ENCODE data around the gene KRTAP10-5.
"Not testable (repeated sequence)": the region's sequence is repeated elsewhere in the genome, so short reads cannot be mapped to it uniquely, and the experiment has no call there.

KRTAP10-5 gene

DNA sequence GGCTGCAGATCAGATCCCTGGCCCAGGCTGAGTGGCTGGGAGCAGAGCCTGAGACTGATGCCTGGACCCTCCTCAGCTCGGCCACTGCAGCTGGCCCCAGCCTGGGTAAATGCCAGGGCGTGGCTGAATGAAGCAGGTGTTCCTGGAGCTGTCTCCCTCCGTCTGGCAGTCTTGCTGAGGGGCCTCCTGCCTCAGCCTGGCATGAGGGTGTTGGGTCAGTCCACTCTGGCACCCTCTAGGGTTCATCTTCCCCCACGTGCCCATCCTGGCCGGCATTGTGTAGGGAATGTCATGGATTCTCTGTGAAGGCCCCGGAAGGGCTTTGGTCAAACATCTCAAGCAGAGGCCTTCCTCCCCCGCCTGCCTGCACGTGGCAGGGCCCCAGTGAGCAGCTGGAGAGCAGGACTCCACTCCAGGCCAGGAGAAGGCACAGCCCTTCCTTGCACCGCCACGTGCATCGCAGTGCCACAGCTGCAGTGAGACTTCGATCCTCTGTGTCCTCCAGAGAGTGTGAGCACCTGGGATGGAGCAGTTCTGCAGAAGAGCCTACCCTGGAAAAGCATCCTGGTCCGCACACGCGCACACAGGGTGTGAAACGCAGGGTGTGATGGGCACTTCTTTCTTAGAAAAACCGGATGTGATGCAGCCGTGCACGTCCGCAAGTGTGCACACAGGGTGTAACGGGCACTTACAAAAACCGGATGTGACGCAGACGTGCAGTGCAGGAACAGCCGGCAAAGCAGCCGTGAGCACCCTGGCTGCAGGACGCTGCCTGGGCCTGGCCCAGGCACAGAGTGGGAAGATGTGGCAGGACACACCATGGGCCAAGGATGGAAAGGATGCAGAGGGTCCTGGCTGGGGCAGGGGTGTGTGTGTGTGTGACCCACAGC is 11.5 kb downstream of the KRTAP10-5 start:
- DNase-seq = no peak

DNA sequence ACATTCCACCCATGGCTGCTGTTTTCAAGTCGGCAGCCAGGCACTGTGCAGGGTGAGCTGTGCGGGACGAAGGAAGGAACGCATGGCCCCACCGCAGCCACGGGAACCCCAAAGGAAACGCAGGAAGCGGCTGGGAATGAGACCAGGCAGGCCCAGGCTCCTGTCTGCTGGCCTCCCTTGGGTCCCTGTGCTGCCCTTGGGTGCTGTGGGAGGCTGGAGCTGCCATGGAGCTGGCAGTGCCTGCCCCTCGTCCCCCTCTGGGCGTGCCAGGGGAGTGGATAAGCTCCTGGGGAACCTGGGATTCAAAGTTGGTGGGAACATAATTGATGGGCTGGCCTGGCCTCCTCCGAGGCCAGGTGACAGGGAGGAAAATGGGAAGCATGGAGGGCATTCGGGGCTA is 12.1 kb downstream of the KRTAP10-5 start:
- no peak for DNase-seq

DNA sequence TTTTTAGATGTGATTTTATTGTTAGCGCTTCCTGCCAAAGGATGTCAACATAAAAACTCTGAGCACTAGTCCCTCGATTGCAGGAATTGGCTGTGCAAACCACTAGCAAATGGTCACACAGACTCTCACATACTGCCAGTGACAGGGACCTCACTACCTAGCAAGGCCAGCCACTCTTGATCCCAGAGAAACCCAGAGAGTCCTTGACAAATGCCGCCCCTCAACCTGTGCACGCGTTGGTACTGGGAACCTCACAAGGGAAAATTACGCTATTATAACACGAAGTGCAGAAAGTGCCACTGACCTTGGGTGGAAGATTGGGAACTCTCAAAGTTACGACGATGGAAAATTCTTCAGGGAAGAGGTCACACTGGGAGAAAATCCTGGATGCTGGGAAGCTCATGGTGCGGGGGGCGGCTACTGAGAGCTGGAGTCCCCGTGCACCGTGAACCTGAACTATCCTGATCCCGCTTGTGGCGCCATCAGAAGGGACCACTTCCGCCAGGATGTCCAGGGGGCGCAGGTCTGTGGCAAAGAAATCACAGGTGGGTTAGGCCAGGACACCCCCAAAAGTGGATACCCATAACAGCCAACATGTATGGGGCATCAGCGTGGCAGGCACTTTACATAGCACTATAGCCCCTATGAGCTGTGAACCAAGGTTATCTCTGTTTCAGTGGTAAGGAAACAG is 12.8 kb downstream of the KRTAP10-5 start:
- no peak for DNase-seq

DNA sequence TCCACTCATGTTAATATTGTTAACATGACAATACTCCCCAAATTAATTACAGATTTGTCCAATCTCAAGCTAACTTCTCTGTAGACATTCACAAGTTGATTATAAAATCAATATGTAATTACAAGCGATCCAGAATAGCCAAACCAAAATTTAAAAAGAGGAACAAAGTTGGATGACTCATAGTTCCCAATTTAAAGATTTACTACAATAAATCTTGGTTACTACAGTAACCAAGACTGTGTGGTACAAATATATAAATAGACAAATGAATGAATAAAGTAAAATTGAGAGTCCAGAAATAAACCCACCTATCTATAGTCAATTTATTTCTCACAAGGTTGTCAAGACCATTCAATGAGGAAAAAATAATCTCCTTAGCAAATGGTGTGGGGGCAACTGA is 14.0 kb downstream of the KRTAP10-5 start:
- DNase-seq = no peak

DNA sequence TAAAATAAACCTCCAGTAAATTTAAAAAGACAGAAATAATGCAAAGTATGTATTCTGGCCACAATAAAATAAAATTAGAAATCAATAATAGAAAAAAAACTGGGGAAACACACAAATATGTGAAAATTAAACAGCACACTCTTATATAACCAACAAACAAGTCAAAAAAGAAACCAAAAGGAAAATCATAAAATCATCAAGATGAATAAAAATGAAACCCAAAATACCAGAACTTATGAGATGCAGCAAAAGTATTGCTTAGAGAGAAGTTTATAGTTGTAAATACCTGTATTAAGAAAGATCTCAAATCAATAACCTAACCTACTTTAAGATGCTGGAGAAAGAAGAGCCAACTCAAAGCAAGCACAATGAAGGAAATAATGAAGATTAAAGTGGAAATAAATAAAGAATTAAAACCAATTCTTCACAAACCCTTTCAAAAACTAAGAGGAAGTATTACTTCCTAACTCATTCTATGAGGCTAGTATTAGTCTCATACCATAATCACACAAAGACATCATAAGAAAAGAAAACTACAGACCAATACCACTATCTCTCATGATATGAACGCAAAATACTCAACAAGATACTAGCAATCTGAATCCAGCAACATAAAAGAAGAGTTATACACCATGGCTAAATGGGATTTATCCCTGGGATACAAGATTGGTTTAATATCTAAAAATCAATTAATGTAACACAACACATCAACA is 15.4 kb downstream of the KRTAP10-5 start:
- DNase-seq = no peak

DNA sequence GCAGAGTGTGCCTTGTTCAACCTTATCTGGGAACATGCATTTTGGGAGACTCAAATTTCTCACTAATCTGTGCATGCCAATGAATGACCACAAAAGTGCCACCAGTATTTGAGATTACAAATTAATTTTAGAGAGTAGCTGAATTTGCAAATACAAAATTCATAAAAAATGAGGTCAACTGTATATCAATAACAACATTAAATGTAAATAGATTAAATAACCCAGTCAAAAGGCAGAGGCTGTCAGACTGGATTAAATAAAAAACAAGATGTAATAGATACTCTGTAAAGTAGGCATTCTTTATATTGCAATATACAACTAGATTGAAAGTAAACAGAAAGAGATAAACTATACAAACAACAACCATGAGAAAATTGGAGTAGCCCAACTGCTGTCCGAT is 16.3 kb downstream of the KRTAP10-5 start:
- DNase-seq = no peak

DNA sequence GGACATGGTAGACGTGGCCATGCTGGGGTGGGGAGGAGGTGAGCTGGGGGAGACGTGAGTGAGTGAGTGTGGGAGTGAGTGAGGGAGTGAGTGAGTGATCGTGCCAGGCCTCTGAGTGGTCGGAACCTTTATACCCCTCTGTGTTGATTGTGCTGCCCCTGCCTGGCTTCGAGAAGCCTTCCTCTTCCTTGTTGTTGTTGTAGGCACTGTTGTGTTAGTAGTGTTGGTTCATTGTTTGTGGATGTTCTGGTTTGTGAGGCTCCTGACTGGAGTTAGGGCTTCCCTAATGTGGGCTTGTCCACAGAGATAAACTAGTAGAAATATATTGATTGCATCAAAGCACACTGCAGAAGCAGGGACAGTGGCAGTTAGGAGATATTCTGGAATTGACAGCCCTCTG is 21.7 kb downstream of the KRTAP10-5 start, which contains the start of gene KRTAP10-3:
TSS of gene KRTAP10-3 (minus strand) at position 101 of the 400 bp plus-strand sequence. CDS start at position 21, 80 bp downstream.
- no peak for DNase-seq

DNA sequence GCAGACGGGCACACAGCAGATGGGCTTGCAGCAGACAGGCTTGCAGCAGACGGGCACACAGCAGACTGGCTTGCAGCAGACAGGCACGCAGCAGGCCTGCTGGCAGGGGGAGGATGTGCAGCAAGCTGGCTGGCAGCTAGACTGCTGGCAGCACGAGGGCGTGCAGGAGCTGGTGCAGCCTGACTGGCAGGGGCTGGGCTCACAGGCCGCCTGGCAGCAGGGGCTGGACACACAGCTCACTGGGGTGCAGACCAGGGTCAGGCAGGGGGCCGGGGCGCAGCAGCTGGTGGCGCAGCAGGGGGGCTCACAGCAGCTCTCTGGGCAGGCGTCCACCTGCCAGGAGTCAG is 22.1 kb downstream of the KRTAP10-5 start:
- not testable (repeated sequence) for DNase-seq

DNA sequence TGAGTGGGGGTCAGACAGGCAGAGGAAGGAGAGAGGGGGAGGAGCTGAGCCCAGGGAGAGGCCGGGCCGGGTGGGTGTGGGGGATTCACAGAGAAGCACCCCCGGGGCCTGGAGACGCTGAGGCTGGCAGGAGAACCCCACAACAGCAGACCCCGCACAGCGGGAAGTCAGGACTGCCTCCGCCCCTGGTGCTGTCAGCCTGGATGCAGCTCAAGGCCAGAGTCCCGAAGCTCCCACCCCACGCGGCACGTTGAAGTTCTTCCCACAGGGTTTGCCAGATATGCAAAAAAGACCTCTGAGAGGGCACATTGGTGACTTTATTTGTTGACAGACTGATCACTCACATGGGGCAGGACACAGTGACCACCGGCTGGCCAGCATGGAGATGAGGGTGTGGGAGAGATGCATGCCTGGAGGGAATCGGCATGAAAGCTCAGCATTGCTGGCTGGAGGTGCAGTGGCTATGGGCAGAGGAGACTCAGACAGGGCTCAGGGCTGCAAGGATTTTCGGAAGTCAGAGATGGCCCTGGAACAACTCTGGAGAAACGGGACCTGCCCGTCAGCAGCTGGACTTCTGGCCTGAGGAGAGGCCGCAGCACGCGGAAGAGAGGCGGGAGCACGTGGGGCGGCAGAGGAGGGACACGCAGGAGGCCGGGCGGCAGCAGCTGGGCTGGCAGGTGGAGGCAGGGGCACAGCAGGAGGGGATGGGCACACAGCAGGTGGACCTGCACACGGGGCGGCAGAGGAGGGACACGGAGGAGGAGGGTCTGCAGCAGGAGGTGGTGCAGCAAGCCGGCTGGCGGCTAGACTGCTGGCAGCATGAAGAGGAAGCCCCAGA is 22.7 kb downstream of the KRTAP10-5 start:
- DNase-seq = no peak

DNA sequence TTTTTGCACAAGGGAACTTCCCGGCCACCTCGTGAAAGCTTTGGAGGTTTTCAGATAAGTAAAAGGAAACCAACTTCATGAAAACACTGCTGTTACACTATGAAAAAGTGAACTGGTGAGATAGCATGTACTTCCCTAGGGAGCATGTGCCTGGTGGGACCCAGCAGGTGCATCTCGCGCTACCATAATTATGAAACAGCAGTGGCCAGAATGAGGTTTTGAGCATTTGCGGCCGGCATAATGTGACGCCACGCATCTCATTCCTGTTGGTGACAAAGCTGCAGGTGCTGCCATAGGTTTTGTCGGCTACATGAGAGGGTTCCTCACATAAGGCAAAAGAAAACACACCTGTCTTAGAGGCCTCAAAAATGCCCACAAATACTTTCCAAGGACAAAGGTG is 23.5 kb downstream of the KRTAP10-5 start:
- no peak for DNase-seq

DNA sequence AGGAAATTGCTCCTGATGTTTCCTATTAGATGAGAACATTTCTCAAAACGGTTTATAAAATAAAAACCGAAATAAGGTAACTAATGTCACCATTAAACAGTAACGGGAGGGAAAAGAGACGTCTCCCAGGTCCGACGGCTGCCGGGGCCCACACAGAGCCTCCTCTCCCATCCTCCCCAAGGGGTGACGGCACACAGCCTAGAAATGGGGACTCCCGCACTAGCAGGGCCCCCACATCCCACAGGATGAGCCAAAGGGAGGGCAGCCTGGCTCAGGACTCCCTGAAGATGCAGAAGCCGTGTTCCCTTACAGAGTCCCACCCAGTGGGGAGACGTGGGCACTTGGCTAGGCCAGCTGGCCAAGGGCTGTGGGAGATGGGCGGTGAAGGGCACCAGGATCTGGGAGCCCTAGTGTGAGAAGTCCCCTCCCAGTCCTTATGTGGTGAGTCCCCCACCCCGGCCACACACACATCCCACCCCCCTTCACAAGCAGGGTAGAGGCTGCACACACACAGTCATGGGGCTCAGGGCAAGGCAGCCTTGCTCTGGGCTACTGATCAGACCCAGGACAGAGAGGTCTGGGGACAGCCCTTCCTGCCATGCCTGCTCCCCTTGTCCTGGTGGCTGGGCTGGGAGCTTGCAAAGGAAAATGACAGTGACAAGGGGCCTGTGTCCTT is 25.1 kb downstream of the KRTAP10-5 start:
- no peak for DNase-seq

DNA sequence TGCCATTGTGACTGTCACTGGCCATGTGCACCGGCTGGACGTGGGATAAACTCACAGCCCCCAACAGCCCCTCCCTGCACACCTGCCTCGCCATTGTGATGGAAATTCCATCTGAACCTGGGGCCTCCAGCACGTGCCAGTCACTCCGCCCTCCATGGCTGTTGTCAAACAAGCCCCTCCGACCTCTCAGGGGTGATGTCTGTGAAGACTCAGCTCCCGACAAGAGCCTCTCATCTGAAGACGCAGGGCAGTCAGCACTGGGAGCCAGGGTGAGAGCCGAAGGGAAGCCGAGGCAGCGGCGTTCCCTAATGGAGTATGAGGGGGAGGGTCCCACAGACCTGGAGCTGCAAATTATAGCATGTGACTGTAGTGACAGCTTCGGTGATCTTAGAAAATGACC is 27.7 kb downstream of the KRTAP10-5 start:
- no peak for DNase-seq

DNA sequence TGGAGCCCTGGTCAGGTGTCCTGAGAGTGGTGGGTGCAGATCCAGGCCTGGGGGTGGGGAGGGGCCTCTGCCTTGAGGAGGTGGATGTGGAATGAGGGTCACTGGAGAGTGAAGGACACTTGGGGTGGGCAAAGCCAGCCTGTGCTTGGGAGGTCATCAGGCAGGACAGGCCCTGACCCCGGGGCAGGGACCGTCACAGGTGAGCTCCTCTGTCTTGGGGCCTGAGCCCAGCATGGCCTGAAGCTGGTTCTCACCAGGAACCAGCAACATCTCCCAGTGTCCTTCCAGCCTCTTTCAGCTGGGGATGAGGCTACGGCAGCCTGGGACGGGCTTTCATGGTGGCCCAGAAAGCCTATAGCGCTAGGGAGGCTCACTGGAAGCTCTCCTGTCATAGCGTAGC is 28.3 kb downstream of the KRTAP10-5 start:
- no peak for DNase-seq

DNA sequence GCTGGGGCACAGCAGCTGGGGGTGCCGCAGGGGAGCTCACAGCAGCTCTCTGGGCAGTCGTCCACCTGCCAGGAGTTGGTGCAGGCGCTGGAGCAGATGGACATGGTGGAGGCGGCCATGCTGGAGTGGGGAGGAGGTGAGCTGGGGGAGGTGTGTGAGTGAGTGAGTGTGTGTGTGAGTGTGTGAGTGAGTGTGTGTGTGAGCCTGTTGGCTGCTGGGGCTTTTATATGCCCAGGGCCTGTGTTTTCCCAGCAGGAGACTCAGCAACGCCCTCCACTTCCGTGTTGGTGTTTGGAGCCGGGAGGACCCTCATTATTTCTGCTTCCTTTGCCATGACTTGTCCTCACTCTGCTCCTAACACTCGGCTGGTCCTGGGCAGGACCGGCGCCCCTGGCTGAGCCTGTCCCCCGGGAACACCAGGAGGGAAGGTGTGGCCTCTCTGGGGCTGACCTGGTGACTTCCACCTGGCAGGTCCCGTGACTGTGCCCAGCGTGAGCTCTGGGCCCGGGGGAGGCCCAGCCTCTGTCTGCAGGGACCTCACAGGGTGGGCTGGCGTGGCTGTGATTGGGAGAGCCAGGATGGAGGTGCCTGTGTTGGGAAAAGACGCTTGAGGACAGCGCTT is 29.0 kb downstream of the KRTAP10-5 start, which contains the start of gene KRTAP10-2:
TSS of gene KRTAP10-2 (minus strand) at position 166 of the 622 bp plus-strand sequence. CDS start at position 119, 47 bp downstream.
- no peak for DNase-seq

DNA sequence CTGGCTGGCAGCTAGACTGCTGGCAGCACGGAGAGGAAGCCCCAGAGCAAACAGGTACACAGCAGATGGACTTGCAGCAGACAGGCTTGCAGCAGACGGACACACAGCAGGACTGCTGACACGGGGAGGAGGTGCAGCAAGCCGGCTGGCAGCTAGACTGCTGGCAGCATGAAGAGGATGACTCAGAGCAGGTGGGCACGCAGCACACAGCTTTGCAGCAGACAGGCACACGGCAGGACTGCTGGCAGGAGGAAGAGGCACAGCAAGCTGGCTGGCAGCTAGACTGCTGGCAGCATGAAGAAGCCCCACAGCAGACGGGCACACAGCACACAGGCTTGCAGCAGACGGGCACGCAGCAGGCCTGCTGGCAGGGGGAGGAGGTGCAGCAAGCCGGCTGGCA is 29.6 kb downstream of the KRTAP10-5 start:
- no peak for DNase-seq

DNA sequence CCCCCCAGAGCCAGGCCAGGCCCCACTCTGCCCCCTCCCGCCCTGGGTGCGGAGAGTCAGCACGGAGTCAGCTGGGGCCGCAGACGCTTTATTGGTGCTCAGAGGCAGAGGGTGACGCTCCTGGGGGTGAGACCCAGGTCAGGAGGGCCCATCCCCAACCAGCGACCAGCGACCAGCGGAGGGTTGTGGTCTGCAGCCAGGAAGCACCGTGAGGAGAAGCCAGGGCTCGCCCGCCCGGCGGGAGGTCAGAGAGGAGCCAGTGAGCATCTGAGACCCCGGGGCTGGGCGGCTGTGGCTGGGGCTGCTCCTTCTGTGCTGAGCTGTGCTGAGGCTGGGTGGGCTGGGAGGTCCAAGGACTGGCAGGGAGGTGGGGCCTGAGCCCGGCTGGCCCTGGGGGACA is 30.1 kb downstream of the KRTAP10-5 start:
- not testable (repeated sequence) for DNase-seq

DNA sequence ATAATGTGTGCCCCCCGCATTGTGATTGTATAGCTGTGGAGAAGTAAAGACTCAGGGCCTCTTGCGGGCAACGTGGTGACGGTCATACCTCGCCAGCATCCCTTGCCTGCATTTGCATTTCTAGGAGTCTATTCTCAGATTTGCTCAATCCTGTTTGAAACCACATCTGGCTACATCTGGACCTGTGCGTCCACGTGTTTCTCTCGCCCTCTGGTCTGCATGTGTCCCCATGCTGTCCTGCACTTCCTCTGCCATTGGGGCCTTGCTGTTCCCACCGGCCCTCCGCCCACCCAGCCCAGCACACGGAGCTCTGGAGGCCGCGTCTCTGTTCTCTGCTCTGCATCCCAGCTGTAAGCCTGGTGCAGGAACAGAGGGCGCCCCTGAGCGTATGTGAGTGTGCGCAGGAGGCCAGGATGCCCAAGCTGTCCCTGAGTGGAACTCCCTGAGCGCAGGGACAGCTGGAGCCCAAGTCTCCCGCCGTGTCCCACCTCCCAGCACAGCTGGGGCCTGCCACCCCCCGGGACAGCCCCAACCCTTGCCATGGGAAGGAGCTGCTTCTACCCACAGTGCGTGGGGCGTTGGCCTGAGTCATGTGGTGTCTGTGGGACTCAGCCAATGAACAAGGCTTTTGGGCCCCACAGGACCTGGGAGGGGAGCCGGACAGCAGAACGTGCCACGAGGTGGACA is 30.7 kb downstream of the KRTAP10-5 start:
- no peak for DNase-seq

DNA sequence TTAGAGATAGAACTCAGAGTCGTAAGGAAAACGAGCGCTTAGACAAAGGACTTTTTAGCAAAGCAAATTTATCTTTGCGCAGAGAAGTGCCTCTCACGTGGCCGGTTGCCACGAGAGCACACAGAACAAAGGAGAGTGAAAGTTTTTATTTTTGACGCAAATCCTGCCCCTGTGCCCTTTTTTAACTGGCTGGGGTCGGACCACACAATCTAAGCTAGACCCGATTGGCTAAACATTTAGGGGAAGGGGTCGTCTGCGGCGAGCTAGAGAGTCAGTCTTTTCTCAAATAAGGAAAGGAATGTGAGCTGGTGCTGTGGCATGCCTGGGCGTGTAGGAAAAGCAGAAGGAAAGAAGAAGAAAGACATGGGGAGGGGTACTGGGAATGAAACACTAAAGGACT is 31.5 kb downstream of the KRTAP10-5 start:
- DNase-seq = no peak

DNA sequence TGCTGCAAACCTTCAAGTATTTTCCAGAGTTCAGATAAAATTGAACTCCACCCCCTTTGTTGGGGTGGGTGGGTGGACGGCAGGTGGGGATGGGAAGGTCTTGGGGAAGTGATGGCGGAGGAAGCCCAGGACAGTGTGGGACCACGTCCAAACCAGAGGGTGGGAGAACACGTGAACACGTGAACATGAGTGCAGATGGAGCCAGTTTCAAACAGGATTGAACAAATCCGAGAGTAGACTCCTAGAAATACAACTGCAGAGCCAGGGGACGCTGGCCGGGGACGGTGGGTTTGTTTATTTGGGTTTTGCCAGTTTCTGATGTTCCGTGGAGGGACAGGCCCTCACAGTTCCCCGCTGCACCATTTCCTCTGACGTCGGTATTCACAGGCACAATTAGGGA is 32.0 kb downstream of the KRTAP10-5 start:
- no peak for DNase-seq

DNA sequence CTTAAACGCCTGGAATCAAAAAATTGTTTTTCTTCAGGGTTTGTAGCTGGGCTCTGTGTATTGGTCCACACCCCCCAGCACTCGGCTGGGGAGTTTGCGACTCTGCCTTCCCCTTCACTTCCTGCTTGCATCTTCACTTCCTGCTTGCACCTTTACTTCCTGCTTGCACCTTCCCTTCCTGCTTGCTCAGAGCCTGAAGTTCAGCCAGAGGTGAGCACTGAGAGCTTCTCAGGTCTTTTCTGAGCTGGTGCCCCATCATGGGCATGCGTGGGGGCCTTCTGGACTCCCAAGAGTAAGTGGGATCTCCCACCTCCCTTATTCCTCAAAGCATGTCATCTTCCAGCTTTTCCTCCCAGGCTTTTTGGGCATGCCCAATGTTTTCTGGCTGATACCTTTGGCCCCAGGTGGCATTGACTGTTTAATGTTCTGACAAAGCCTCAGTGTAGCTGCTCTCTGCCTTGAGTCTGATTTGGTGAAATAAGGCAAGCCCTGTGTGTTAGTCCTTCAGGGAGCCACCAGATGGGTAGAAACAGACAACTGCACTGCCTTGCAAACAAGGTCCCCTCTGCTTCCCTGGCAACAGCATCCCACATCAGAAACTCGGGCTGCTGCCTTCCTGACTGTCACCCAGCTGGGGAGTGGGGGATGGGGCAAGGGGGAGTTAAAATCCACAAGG is 32.6 kb downstream of the KRTAP10-5 start:
- DNase-seq = peak; percentile 10 to 14

Measured in activated CD4-positive, alpha-beta T cell treated with anti-CD3 and anti-CD28 coated beads, Interleukin-2, amount 50 U/mL, for 4 hours (primary cell).